ENCODE measurements around the gene SEMA4D. TPM values are rescaled to one million over a fixed set of nuclear protein-coding genes. Genes with fewer than 3 reads are reported as not detected.

Gene SEMA4D
- total RNA-seq, 4 donors from 2014 or later: 31.1 to 59.2 (median 42.1) TPM

DNA sequence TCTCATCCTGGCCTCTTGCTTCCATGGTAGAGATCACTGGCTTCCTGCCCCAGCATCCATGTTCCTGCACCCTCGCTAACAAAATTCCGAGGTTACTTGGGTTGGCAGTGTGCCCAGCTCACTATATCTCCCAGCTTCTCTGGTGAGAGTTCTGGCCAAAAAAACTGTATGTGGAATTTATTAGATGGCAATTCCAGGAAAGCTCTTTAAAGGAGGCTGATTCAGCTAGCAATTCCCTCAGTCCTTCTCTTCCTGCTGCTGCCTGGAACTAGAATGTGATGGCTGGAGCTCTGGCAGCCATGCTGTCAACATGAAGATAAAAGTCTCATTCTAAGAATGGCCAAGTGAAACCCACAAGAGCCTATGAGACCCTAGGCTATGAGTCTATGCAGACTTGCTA lies 90.8 kb downstream of the SEMA4D start:
- DNase-seq (ENCODE audit: low spot score in 2 of 2): no peak
- H3K4me3 ChIP-seq (ENCODE audit: low read depth, poor library complexity, severe bottlenecking): no peak overlapping the region
- no peak for TF ChIP-seq POLR2A (IDR thresholded peaks at IDR 0.05)
- TF ChIP-seq, protein P1, sequence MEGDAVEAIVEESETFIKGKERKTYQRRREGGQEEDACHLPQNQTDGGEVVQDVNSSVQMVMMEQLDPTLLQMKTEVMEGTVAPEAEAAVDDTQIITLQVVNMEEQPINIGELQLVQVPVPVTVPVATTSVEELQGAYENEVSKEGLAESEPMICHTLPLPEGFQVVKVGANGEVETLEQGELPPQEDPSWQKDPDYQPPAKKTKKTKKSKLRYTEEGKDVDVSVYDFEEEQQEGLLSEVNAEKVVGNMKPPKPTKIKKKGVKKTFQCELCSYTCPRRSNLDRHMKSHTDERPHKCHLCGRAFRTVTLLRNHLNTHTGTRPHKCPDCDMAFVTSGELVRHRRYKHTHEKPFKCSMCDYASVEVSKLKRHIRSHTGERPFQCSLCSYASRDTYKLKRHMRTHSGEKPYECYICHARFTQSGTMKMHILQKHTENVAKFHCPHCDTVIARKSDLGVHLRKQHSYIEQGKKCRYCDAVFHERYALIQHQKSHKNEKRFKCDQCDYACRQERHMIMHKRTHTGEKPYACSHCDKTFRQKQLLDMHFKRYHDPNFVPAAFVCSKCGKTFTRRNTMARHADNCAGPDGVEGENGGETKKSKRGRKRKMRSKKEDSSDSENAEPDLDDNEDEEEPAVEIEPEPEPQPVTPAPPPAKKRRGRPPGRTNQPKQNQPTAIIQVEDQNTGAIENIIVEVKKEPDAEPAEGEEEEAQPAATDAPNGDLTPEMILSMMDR (IDR thresholded peaks at IDR 0.05): no peak
- 30 to 43% methylated on average over 2 of the region's 2 CpGs for WGBS, 2 donors
- intact Hi-C loops (cut with DNase I; ENCODE audit: low total_unique reads): no loop called here

GRCh38 chr9:89405826-89406225 lies 92.1 kb downstream of the SEMA4D start:
- no peak for DNase-seq (ENCODE audit: low spot score in 2 of 2)
- no peak overlapping the region for H3K4me3 ChIP-seq (ENCODE audit: low read depth, poor library complexity, severe bottlenecking)
- 72 to 75% methylated on average over 11 of the region's 11 CpGs for WGBS, 2 donors
- intact Hi-C loops (cut with DNase I; ENCODE audit: low total_unique reads): no loop called here
- TF ChIP-seq POLR2A (IDR thresholded peaks at IDR 0.05): no peak
- TF ChIP-seq, protein P1 (IDR thresholded peaks at IDR 0.05): no peak

DNA sequence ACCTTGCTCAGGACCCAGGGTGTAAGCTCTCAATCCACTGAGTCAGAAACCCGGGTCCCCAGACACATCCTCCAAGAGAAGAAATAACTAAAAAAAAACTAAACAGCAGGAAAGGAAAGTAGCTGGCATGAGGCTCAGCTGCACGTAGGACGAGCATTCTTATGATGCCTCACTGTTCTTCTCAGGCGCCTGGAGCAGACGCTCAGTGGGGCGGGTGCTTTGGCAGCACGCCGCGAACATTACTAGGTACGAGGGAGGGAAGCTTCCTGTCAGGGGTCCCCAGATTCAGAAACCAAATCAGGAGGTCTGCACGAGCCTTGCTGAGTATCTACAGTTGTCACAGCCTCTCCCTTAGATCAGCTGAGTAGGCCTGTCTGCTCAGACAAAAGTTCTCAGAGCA lies 93.8 kb downstream of the SEMA4D start:
- WGBS, 2 donors: 88 to 92% methylated on average over 10 to 11 of the region's 11 CpGs
- H3K4me3 ChIP-seq (ENCODE audit: low read depth, poor library complexity, severe bottlenecking): no peak overlapping the region

GRCh38 chr9:89402695-89403427 lies 95.1 kb downstream of the SEMA4D start:
- no peak overlapping the region for H3K4me3 ChIP-seq (ENCODE audit: low read depth, poor library complexity, severe bottlenecking)
- DNase-seq (ENCODE audit: low spot score in 2 of 2): no peak
- no peak for TF ChIP-seq POLR2A (IDR thresholded peaks at IDR 0.05)
- TF ChIP-seq, protein P1 (IDR thresholded peaks at IDR 0.05): no peak
- intact Hi-C loops (cut with DNase I; ENCODE audit: low total_unique reads): no loop called here
- WGBS, 2 donors: 90 to 92% methylated on average over 14 of the region's 14 CpGs

More for the DNA sequence above, 93.8 kb downstream of the SEMA4D start:
- TF ChIP-seq POLR2A (IDR thresholded peaks at IDR 0.05): no peak
- TF ChIP-seq, protein P1 (IDR thresholded peaks at IDR 0.05): no peak
- intact Hi-C loops (cut with DNase I; ENCODE audit: low total_unique reads): no loop called here
- DNase-seq (ENCODE audit: low spot score in 2 of 2): no peak

GRCh38 chr9:89400403-89401116 lies 97.4 kb downstream of the SEMA4D start:
- no peak for TF ChIP-seq POLR2A (IDR thresholded peaks at IDR 0.05)
- TF ChIP-seq, protein P1 (IDR thresholded peaks at IDR 0.05): no peak
- H3K4me3 ChIP-seq (ENCODE audit: low read depth, poor library complexity, severe bottlenecking): no peak overlapping the region
- WGBS, 2 donors: 91 to 92% methylated on average over 12 of the region's 12 CpGs
- intact Hi-C loops (cut with DNase I; ENCODE audit: low total_unique reads): no loop called here
- no peak for DNase-seq (ENCODE audit: low spot score in 2 of 2)
